Activated CD4-positive, alpha-beta T cell treated with anti-CD3 and anti-CD28 coated beads for 24 hours (primary cell): Measurements from ENCODE around the gene MGAT4A.

Source experiments
- DNase-seq, 2 donors: peaks; one replicate each; pipeline ENCODE4 v3.0.0-alpha.2; 2020; ENCODE audit warnings: low read depth in 2 of 2

Gene MGAT4A

DNA sequence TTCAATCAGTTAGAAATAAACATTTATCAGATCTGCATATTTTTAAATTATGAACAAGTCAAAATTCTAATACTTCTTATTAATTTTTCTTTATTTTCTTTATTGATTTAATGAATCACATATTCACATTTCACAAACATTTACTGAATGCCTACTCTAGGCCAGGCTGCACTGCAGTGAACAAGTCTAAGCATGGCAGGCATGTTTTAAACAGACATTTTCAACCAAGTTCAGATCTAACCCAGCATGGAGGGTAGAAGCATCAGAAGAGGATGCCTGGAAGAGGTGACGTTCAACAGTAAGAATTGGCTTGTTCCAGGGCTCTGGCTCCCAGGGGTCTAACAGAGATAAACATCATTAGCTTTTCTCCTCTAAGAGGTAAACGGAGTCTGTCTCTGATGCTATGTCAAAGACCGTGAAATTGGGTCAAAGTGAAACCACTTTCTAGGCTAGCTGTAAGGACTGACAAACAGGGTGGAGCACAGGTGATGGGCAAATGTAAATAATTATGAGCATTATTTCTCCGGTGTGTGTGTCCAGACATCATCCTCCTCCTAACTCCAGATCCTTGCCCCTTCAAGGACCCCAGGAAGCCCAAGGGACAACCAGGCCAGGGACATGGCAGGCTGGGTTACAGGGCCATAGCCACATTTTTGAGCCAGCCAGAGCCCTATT, 72.0 kb downstream of the MGAT4A start:
- no peak for DNase-seq

DNA sequence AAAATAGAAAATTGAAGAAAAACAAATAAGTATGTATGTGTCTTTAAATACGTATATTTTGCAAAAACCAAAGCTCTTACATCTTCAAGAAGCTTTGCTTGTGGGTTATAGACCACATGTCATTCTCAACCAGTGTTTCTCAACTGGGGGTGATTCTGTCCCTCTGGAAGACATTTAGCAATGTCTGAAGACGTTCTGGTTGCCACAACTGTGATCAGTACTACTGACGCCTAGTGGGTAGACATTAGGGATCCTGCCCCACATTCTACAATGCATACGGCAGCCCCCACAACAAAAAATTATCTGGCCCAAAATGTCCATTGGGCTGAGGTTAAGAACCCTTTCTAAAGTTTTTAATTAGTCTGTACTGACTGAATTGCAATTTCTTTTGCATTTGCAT, 74.1 kb downstream of the MGAT4A start:
- DNase-seq: no peak

DNA sequence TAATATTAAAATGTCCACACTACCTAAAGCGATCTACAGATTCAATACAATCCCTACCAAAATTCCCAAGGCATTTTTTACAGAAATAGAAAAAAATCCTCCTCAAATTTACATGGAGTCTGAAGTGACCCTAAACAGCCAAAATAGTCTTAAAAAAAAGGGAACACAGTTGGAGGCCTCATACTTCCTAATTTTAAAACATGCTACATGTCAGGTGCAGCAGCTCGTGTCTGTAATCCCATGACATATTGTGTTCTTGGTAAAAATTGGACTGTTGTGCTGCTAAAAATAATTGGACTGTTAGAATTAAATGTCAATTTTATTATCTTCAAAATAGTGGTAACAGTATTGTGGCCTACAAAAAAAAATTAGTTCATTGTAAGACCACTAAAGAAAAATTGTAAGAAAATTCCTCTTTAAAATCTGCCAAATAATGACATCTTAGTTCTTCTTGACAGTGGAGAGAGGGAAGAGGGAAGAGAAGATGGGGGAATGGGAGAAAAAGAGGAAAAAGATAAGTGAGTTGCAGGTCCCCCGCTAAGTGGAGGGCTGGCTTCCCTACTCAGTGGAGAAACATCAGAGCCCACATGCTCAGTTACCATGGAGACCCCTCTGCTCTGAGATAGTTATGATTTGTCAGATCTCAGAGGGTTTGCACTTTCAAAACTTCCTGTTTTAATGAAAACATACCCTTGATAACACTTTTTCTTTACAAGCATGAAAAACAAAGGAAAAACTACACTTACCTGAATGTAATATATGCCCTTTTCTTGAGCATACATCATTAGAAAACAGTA, 76.0 kb downstream of the MGAT4A start:
- no peak for DNase-seq

DNA sequence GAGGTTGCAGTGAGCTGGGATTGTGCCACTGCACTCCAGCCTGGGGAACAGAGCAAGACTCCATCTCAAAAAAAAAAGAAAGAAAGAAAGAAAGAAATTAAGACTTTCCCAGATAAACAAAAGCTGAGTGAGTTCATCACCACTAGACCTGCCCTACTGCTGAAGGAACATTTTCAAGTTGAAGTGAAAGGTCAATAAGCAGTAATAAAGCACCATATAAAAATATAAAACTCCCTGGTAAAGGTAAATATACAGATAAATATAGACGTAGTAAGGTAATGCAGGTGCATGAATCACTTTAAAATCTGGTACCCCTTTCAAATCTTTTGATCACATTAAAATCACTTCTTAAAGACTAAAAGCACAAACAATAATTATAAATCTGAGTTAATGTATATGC, 79.9 kb downstream of the MGAT4A start:
- DNase-seq: no peak

DNA sequence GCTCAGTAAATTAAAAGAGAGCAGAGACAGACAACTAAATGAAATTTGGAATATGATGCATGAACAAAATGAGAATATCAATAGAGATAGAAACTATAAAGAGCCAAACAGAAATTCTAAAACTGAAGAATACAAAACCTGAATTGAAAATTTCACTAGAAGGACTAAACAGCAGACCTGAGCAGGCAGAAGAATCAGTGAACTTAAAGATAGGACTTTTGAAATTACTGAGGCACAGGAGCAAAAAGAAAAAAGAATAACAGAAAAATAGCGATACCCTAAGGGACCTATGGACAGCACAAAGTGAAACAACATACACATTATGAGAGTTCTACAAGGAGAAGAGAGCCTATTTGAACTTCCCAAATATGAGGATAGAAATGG, 80.9 kb downstream of the MGAT4A start:
- DNase-seq: no peak

DNA sequence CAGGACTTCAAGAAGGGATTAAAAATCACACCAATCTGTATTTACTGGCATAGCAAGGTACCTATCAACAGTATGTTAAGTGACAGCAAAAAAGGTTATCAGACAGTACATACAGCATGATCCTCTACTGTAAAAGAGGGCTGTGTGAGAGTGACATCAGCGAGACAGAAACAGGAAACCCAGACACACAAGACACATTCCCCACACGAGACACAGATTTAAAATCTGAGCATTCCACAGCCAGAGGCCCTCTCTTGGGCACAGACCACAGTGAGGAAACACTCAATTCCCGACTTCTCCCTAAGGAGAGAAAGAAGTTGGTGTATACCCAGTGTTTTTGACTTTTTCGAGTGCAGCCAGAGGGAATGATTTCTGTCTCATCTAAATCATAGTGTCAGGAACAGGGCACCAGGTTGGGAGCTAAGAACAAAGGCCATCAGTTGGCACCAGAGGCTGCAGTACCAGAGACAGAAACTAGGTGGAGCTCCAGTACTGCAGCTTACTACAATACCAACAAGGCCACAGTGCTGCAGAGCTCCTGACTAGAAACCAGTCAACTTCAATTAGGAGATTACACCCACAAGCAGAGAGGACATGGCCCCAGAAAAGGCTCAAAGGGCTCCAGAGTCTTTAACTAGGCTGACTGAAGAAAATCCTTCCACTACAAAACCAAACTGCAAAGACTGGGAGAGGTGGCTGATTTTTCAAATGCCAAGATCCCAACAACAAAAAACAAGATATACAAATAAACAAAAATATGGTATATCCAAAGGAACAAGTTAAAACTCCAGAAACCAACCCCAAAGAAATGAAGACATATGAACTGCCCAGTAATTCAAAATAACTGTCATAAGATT, 81.6 kb downstream of the MGAT4A start:
- DNase-seq: peak; percentile 69 to 79

DNA sequence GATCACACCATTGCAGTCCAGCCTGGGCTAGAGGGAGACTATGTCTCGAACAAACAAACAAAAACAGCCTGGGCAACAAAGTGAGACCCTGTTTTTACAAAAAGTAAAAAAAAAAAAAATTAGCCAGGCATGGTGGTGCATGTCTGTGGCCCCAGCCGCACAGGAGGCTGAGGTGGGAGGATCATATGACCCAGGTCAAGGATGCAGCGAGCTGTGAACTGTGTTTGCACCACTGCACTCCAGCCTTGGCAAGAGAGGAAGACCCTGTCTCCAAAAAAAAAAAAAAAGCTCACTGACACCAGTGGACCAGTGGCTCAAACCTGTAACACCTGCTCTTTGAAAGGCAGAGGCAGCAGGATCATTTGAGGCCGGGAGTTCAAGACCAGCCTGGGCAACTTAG, 82.5 kb downstream of the MGAT4A start:
- no peak for DNase-seq

DNA sequence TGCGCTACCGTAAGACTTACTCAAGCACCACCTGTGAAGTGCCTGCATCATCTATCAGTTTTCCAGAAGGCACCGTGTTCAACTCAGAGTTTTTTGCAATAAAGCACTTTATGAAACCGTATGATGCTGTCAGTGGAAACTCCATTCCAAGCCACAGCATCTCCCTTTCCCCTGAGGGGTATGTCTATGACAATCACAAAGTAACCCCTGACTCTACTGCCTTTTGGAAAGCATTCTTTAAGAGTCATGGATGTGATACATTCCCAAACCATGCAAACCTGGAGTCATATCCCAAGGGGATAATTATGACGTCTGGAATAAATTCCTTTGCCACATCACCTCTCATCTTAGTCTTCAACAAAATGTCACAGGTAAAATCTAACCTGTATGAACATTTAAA, 83.3 kb downstream of the MGAT4A start:
- DNase-seq: no peak

DNA sequence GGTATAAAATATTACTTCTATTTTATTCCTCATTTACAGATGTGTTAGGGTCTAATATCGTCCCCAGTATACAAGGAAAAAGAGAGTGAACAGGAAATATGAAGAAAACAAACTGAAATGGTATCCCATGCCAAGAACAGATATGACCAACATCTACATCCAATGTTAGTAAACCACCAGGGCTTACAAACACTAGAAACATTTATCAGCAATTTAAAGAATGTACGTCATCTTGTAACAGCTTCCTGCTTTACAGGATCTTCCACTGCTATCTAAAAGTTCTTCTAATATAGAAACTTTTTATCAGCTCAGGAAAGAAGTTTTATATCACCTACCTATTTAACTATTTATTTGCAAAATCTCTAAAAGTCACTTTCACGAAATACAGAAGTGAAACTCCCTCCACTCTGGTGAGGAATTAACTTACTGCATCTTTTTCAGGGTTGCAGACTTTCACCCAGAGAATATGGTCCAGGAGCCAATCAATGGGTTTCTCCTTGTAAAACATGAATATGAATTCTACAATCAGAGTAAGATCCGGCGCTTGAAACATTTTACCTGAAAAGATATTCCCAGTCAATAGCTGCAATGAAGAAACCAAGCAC, 87.3 kb downstream of the MGAT4A start:
- DNase-seq: no peak

DNA sequence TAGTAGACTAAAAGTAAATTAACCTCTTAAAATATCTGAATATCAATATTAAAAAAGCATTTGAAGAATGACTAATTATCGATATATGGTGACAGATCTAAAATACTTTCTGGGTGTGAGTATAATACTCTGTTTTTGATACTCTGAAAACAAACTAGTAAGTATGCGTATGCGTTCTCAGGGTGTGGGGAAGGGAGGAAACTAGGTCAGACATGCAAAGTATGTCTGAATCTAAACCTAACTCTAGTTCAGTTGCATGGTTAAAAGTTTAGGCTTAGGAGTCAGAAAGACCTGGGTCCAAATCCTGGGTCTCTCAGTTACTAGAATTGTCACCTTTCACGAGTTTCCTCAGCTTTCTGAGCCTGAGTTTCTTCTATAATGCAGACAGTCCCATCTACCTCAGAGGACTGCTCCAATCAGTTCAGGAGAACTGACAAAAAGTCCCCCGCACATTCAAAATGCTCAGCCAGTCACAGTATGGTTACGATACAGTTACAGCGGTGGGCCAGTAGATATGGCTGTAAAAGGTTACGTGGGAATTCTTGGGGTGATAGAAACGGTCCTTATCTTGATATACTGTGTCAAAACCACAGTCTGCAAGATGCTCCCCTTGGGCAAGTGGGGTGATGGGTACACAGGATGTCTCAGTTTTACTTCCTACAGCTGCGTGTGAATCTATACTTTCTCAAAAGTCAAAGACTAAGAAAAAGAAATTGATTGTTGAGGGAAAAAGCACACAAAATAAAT, 93.4 kb downstream of the MGAT4A start:
- peak in 1 of 2 donors; percentile 10 for DNase-seq

DNA sequence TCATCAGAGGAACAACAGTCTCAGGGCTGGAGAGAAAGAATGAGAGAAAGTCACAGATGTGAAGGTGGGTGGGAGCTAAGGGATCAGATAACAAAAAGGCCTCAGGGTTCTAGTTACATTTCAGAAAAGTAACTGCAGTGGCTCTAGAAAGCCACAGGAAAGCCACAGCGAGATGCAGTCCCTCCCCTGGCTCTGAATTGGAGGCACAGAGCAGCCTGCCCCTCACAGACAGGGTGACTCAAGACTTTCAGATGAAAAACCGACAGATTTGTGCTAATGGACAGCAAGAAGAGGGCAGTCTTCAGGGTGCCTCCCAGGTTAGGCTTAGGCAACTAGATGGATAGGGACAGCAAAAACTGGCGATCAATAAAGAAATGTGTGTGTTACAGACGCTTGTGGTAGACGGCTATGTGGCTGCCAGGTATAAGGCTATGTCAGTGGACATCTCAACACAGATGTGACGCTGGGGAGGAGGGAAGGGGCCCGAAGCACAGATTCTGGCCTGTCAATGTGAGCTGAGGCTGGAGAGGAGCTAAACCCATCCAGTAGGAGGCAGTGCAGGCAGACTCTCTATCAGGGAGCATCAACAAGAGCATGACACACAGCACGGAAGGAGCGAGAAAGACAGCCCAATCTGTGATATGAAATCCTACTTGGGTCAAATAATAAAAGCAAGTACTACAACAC, 96.4 kb downstream of the MGAT4A start:
- peak; percentile 40 to 53 for DNase-seq

DNA sequence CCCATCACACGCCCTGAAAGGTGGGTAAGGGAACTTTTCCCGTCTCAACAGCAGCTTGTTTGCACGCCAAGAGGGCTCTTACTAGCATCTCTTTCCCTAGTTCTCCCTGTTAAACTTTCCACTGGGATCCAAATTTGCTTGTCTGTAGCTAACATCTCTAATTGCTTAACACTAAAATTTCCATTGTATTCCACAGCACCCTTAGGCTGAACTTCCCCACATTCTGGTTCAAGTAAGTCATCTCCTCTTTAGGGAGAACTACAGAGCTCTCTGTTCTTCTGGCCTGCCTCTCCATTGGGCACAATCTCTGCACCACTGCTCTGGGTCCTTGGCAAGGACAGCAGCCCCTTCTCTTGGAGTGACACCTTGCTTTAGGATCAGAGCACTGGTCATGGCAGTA, 98.6 kb downstream of the MGAT4A start:
- DNase-seq: no peak

DNA sequence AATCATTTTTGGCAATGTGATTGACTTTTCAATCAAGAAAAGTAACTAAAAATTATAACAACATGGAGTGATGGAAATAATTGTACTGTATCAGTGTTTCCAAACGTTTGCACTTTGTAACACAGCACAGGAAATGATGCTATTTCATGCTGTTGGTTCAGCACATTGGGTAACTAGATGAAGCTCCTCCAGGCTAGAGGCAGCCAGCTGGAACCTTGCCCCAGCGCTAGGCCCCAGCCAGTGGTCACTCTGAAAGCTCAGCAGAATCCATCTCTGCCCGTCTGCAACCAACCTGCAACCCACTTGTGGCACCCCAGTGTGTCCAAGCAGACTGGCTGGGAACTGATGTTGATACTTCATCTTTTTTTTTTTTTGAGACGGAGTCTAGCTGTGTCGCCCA, 107.3 kb downstream of the MGAT4A start:
- no peak for DNase-seq

DNA sequence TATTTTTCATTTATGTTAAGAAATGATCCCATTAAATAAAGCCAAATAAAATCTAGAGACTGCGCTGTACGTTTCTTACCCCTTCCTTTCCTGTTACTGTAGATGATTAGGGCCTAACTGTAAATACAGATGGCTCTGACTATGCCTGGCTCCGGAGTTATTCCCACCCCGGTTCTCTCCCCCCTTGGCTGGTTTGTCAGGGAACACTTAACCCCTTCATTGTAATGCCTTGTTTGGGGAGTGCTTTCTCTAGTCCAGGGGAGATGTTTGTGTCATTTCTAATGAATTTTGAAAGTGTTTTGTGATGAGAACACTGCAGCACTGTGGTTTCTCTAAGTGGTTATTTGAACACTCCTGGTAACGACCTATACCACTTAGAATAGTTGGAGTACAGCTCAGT, 113.8 kb downstream of the MGAT4A start:
- no peak for DNase-seq

DNA sequence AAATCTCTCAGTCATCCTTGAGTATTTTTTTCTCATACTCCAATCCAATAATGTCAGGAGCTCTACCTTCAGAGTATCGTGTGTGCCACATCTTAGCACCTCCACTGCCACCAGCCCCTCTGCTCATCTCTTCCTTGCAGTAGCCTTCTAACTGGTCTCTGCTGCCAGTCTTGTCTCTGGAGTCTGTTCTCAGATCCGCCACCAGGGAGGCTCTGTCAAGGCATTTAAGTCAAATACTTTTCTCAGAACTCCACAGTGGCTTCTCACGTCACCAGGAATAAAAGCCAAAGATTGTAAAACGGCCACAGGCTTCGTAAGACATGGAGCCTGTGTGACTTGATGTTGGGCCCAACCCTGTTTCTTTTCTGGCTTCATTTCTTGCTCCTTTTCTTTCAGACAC, 115.5 kb downstream of the MGAT4A start:
- DNase-seq: no peak

DNA sequence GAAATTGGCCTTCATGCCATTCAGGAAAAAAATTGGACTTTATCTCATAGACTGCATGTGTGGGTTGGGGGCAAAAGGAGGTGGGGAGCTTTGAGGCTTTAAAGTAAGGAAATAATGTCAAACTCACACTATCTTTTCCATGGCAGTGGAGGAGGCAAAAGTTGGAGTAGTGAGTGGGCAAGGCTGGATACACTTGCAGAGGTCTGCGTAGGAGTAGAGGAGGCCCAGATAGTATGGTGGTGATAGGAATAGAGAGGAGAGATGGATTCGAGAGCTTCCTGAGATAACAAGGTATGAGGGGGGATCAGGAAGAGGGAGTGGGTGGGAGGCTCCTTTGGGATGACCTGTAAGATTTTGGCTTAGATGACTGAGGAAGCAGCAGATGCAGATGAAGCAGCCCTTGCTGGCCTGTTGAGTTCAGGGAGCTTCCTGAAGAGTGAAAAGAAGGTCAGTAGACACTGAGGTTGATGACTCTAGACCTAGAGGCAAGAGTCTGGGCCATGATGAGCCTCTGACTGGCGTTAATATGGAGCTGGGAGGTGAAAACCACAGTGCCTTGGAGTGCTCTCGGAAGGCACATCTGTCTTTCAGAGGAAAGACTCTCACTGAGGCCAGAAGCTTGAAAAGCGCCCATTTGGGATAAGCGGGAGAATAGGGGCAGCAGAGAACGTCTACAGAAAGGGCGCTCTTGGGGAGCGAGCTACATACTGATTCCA, 116.8 kb downstream of the MGAT4A start:
- no peak for DNase-seq

DNA sequence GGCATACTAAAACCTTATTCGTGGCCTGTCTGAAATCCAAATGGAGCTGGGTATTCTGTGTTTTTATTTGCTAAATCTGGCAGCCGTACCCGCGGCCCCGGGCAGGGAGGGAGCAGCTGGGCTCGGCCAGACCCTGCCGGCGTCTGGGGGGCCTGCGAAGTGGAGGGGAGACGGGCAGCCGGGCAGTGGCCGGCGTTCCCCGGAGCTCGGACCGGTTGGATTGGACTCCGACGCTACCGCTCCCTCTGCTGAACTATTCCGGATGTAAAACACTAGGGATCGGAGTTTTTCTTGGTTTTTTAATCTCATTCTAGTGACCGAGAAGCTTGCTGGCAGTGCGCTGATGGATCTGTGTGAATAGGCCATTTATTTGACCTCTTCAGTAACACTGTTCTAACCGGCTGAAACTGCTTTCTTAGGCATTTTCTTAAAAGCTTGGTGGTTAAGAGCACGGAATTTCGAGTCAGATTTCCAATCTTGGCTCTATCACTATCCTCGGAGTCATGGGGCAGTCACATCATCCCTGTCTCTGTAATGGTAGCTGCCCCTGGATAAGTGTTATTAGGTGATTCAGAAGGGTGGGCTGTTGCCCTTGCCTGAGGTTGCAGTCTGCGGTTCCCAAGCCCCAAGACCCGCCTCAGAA, 121.8 kb downstream of the MGAT4A start:
- DNase-seq: no peak

DNA sequence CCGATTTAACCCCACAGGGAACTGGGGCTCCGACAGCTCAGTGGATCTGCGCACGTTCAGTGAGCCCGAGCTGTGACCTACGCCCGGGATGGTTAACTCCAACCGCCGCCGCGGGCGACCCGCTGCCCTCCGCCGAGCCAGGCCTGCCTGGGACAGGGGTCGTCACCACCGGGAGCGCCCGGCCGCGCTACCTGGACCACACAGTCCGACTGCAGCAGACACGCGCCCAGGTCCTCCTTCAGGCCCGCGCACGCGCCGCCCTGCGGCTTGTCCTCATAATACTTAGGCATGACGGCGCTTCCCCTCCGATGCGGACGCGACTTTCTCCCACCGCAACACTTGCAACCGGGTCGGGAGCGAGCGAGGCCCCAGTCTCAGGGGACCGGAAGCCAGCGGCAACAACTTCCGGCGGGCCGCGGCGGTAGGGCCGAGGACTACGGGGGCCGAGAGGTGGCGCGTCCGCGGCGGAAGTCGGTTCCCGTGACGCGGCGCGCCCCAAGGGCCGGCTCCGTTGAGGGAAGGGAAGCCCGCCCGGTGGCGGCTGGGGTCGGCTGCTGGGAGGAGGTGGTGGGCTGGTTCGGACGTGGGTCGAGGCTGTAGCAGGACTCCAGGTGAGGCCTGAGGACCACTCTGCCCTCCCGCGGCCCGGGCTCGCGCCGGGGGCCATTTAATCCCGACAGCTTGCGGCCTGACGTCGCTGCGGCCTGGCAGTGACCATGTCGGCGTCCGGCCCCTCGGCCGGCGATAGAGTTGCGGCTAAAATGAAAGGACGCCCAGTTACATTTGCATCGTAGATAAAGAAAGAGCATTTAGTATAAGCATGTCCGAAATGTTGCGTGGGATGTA, 122.6 kb downstream of the MGAT4A start, which contains the start of the genes COA5 and UNC50:
Gene COA5, minus strand, starts transcription at position 397 of the 846 bp plus-strand sequence. Its CDS starts 107 bp downstream, at position 290.
Gene UNC50, plus strand, starts transcription at position 474 of the 846 bp plus-strand sequence. CDS start 1,171 bp downstream, outside the sequence.
- peak; percentile 85 to 86 for DNase-seq
